Left lobe of liver (tissue), 2 donors: ENCODE results near the gene OTULINL. TPM values are rescaled to one million over a fixed set of nuclear protein-coding genes. Genes with fewer than 3 reads are reported as not detected.

Experiments
- ATAC-seq: fragments of 200-7000 bp; cut with Tn5 transposase; one replicate; pipeline ENCODE4 v1.9.1; 2020; ENCODE audit warnings: mild to moderate bottlenecking, moderate library complexity
- DNase-seq: peaks from one replicate; pipeline ENCODE4 v3.0.0-alpha.2; 2020; ENCODE audit warnings: low spot score
- total RNA-seq: library from RNA; stranded (reverse); gene quantifications from one replicate; pipeline ENCODE4 v1.2.1, GENCODE V29; 2021
- donor health status: DM: no; HTN: no; CAD: no; lungs with moderate emphysema.
- donor health status: DM: no; HTN: yes; CAD: no.

The OTULINL gene
- total RNA-seq, 1 donor from 2014 or later, result 1.4 TPM

- no peak for DNase-seq
Measured at GRCh38 chr5:14599476-14600127, 18.0 kb downstream of the OTULINL start.

GRCh38 chr5:14600846-14601245 lies 19.3 kb downstream of the OTULINL start:
- no peak for DNase-seq
- no peak for ATAC-seq

More at GRCh38 chr5:14599476-14600127, 18.0 kb downstream of the OTULINL start:
- ATAC-seq, result no peak

DNA sequence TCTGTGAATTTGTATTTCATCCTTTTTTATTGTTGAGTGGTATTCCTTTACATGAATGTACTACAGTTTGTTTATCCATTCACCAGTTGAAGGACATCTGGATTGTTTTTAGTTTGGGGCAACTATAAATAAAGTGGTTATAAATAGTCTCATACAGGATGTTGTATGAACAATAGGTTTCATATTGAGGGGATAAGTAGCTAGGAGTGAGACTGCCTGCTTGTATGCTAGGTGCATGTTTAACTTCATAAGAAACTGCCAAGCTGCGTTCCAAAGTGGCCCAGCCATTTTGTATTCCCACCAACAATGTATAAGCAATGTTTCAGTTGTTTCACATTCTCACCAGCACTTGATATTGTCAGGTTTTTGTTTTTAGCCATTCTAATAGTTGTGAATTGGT lies 21.5 kb downstream of the OTULINL start:
- no peak for ATAC-seq
- DNase-seq, result no peak

DNA sequence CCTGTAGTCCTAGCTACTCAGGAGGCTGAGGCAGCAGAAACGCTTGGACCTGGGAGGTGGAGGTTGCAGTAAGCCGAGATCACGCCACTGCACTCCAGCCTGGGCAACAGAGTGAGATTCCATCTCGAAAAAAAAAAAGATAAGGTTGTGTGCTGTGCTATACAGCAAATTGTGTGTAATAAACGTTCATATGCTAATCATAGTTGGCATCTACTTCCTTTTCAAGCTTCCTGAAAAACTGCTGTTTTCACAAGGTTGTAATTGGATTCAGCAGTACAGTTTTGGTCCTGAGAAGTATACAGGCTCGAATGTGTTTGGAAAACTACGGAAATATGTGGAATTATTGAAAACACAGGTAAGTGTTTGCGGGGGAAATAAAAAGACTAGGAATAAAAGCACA lies 25.5 kb downstream of the OTULINL start:
- no peak for DNase-seq
- ATAC-seq, result no peak

DNA sequence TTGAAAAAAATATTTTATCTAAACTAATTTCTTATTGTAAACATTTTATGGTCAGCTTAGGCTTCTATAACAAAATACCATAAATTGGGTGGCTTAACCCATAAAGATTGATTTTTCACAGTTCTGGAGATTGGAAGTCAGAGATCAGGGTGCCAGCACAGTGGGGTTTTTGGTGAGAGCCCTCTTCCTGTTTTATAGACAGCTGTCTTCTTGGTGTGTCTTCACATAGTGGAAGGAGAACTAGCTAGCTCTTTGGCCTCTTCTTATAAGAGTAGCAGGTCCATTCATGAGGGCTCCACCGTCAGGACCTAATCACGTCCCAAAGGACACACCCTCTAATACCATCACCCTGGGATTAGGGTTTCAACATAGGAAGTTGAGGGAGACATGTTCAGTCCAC lies 26.6 kb downstream of the OTULINL start:
- no peak for DNase-seq

GRCh38 chr5:14611737-14612136 lies 30.1 kb downstream of the OTULINL start:
- DNase-seq (no peak), ATAC-seq (no peak)

More for the DNA sequence above, 26.6 kb downstream of the OTULINL start:
- ATAC-seq, result no peak

- ATAC-seq, result no peak
- no peak for DNase-seq
Measured at GRCh38 chr5:14614490-14614889, 32.9 kb downstream of the OTULINL start.

DNA sequence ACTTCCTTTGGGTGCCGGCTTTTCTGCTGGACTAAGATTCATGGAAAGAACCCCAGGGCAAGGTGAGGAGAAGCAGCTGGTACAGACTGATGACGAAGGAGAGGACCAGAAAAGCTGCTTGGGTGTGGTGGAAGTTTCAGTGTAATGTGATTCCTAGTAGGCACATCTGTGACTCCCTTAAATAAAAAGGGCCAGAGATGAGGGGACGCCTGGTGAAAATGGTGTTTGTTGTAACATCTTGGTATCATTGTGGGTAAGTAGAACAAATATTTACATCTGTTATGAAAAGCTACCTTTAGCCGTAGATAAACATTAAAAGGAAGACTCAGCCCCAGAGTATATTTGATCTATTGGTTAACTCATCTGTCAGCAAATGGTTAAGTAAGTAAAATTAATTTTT lies 33.8 kb downstream of the OTULINL start:
- ATAC-seq (no peak), DNase-seq (no peak)

- DNase-seq, result no peak
- no peak for ATAC-seq
Measured at GRCh38 chr5:14617441-14617840, 35.8 kb downstream of the OTULINL start.

GRCh38 chr5:14627270-14627669 lies 45.7 kb downstream of the OTULINL start:
- no peak for ATAC-seq
- no peak for DNase-seq

DNA sequence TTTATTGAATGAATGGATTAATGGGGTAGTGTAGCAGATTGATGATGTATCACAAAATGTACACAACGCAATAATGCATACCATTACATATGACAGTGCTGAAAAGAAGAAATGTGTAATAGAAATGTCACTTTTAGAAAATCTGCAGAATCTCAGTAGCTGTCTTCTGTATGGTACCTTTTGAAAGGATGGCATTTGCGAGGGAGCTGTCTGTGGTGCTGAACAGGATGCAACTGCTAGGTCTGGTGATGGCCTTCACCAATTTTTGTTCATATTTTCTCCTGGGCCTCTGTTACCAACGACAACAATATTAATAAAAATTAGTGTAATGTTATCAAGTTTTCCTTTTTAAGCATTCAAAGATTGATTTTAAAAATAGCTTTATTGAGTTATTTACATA lies 46.8 kb downstream of the OTULINL start:
- DNase-seq (peak; percentile 49), ATAC-seq (peak; percentile 81)

- no peak for DNase-seq
- no peak for ATAC-seq
Measured at GRCh38 chr5:14630671-14631070, 49.1 kb downstream of the OTULINL start.

DNA sequence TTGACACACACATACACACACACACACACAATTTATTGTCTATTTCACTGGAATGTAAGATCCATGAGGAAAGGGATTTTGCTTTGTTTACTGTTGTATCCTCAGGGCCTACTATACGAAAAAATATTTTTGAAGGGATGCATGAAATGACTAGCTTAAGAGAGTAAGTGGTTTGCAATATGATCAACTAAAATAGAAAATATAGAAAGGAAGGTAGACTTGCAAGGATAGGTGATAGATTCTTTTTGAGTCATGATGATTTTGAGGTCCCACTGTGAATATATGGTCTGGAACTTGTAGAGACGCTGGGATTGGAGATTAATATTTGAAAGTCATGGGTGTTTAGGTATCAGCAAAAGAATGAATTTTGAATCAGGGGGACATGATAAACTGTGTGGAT lies 54.1 kb downstream of the OTULINL start:
- DNase-seq, result no peak
- ATAC-seq, result no peak

GRCh38 chr5:14640765-14641164 lies 59.2 kb downstream of the OTULINL start:
- ATAC-seq, result no peak

DNA sequence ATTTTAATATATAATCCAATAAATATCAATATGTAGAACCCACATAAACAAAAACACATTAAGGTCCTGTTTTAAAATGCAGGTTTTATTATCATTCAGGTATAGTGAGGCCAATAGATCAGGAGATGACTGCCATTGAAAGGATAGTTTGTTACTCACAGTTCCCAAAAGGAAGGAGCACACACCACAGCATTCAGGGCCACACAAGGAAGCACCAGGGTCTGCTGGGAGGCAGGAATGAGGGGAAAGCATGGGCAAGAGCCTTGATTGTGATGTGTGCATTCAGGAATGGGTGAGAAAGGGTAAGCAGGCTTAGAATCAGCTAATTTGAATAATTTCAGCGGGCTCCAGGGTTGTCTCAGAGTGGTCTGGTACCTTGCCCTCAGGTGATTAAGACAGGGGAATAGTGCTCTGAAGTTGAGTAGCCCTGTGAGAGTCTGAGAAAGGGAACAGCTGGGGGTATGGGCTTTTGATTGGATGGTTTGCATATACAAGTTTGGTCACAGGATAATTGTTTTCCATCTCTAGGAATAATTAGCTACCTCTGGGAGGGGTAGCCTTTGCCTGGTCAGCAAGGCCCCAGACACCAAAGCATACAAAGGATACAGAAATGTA lies 63.1 kb downstream of the OTULINL start:
- ATAC-seq, result no peak
- no peak for DNase-seq

More at GRCh38 chr5:14640765-14641164, 59.2 kb downstream of the OTULINL start:
- DNase-seq, result no peak

- ATAC-seq (no peak), DNase-seq (no peak)
Measured at GRCh38 chr5:14650052-14650451, 68.5 kb downstream of the OTULINL start.

DNA sequence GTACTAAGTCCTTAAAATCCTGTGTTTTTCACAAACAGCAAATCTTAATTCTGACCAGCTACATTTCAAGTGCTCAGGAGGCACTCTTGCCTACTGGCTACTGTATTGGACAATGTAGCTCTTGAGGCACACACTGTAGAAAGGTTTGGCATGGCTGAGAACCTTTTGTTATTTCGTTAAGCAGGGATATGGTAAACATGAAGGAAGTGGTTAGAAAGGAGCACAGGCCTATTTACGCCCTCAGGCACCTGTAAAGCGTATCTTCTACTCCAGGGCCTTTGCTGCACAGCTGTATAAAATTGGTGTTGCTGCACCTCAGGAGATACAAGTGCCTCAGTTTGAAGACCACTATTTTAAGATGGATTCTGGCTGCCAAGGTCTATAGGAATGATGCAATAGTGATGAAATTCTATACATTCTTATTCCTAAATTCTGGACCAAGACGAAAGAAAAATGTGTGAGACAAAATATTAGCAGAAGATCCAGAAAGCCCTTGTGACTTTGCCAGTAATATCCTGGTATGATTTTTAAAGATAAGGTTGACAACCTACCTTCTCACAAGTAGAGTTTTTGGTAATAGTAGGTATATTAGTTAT lies 73.7 kb downstream of the OTULINL start:
- no peak for ATAC-seq
- DNase-seq, result no peak

- ATAC-seq (no peak), DNase-seq (no peak)
Measured at GRCh38 chr5:14656898-14657297, 75.3 kb downstream of the OTULINL start.

DNA sequence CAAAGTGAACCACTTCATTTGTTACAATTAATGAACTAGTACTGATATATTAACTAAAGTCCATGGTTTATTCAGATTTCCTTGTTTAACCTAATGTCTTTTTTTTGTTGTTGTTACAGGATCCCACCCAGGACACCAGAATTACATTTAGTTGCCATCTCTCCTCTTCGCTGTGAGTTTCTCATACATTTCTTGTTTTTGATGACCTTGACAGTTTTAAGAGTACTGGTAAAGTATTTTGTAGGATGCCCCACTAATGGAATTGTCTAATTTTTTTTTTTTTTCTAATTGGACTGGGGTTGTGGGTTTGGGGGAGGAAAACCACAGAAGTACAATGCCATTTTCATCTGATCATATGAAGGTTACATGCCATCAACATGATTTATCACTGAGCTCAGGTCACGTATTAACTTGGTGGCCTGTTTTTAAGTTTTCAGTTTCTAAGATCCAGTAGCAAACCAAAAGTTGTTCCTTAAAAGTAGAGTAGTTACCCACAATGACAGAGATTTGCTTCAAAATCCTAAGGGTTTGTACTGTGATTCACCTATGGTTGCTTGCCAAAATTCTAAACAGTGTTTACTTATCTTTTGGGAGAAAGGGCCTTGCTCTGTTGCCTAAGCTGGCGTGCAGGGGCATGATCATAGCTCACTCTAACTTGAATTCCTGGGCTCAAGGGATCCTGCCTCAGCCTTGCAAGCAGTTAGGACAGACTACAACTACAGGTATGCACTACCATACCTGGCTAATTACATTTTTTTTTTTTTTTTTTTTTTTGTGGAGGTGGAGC lies 78.4 kb downstream of the OTULINL start:
- ATAC-seq, result peak; percentile 40
- DNase-seq, result peak; percentile 55

DNA sequence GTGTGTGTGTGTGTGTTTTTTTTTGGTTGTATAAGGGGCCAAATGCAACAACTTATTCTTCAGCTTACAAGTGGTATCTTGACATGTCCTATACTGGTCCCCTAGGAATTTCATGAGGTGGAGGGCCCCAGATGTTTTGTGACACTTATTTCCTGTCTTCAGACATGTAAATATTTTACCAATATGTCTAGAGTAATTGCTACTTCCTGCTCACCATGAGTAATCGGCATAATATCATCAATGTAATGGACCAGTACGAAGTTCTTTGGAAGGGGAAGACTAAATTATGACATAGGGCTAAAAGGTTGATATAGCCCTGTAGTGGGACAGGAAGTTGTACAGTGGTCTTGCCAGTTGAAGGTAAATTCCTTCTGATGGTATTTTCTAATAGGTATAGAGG lies 79.2 kb downstream of the OTULINL start:
- ATAC-seq, result no peak
- DNase-seq, result no peak
